Stimulated activated CD4-positive, alpha-beta T cell treated with anti-CD3 and anti-CD28 coated beads, Interleukin-4, amount 100 ng/mL, for 48 hours (primary cell): Measurements from ENCODE around the gene TIMP1.
A peak's percentile ranks its signal among the peaks of the same experiment; 100 is the strongest.

Experiments used
- DNase-seq, 2 donors: peaks; one replicate each; pipeline ENCODE4 v3.0.0-alpha.2; 2020; ENCODE audit warnings: low read depth in 2 of 2

Gene TIMP1

DNA sequence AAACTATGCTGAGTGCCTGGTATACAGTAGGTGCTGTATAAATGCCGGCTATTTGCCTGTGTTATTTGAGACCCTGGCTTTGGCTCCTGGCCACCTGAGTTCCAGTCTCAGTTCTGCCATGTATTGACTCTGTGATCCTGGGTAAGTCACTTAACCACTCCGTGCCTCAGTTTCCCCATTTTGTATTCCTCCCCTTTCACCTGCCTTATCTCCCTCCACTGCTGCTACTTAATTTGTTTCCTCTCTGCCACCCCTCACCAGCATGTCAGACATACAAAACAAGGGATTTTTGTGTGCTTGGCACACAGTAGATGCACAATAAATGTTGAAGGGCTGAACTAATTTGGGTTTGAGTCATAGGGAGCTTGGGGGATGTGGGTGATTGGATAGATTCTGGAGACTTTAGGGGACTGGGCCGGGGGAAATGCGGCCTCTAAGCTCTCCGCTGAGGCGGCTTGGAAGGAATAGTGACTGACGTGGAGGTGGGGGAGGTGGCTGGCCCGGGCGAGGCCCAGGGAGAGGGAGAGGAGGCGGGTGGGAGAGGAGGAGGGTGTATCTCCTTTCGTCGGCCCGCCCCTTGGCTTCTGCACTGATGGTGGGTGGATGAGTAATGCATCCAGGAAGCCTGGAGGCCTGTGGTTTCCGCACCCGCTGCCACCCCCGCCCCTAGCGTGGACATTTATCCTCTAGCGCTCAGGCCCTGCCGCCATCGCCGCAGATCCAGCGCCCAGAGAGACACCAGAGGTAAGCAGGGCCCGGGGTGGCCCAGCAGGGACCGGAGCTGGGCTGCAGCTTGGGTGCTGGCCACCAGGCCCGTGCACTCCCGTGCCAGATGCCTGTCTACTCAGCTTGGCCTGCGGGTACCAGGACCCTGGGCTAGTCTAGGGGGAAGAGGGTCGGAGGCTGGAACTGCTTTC, at the start of gene TIMP1:
Gene TIMP1, plus strand, starts transcription at position 706 of the 917 bp plus-strand sequence. CDS start 980 bp downstream, outside the sequence.
- DNase-seq: peak; percentile 64 to 80

DNA sequence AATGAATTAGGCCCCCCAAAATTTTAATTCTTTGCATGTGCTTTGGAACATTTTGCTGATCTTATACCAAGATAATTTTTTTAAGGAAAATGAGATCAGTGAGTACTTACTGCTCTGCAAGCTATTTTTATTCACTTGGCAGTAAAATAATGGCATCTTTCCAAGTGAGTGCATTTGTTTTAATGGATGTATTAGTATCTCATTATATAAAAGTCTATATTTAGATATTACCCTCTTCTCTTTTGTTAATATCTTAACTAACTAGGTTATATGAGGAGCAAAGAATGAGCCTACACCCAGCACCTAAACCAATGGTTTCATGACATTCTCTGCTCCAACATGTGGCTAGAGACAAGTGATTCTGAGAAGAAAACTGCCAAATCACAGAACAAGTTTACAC, 42.4 kb upstream of the TIMP1 start:
- DNase-seq: no peak

- no peak for DNase-seq
Measured at GRCh38 chrX:47540754-47541538, 41.3 kb upstream of the TIMP1 start.

DNA sequence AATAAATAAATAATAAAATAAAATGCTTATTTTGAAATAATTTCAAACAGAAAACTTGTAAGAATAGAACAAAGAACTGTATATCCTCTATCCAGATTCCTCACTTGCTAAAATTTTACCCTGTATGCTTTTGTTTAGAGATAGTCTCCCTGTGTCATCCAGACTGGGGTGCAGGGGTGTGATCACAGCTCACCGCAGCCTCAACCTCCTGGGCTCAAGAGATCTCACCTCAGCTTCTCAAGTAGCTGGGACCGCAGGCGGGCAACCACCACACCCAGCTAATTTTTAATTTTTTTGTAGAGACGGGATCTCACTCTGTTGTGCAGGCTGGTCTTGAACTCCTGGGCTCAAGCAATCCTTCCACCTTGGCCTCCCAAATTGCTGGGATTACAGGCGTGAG, 38.7 kb upstream of the TIMP1 start:
- DNase-seq: no peak

DNA sequence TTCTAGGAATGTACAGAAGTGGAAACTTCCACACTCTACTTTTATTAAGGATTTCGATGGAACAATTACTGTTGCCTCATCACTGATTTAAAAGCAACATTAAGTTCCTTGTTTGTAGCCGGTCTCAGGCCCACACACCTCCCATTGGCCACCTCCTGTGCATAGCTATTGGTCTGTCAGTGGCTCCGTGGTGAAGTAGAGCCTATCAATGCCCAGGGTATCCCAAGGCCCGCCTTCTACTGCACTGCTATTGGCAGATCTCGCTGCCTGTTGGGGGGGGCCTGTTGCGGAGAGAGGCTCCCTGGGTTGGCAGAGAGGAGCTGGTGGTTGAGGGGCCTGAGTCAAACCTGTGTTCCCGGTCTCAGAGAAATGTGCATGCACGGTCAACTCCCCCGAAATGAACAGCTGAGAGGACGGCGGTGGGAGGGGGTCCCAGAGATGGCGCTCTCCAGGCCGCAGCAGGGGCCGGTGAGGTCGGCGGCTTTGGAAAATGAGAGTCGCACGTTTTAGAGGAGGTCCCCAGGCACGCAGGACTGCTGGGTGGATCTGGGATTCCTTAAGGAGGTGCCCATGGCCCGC, 26.1 kb upstream of the TIMP1 start:
- DNase-seq: peak; percentile 63 to 77

- DNase-seq: no peak
Measured at GRCh38 chrX:47558436-47558835, 23.8 kb upstream of the TIMP1 start.

- no peak for DNase-seq
Measured at GRCh38 chrX:47560179-47560933, 21.9 kb upstream of the TIMP1 start.

- peak; percentile 90 to 93 for DNase-seq
Measured at GRCh38 chrX:47560934-47561658, 21.1 kb upstream of the TIMP1 start, which contains the start of gene ARAF. TSS of gene ARAF (plus strand) at chrX:47561205. CDS start at chrX:47562968, 1,763 bp downstream.

DNA sequence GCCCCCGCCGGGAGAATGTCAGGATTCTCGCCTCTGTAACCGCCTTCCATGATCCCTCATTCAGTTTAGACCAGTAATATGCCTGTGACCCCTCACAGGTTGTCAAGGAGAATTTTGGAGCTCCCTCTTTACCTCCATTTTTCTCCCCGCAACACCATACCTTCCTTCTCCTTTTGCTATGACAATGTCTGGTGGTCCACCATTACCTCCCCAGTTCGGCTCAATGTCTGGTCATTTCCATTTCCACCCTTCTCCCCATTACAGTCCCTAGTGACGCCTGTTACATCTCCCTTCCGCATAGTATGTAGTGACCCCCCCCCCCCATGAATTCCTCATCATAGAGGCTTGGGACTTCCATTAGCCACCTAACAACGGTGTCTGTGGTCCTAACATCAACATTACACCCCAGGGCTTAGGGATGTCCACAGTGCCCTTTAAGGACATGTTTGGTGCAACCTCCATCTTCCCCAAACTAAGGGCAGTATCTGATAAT, 20.5 kb upstream of the TIMP1 start:
- no peak for DNase-seq

GRCh38 chrX:47562615-47563243, 19.5 kb upstream of the TIMP1 start:
- peak in 1 of 2 donors; percentile 24 for DNase-seq

DNA sequence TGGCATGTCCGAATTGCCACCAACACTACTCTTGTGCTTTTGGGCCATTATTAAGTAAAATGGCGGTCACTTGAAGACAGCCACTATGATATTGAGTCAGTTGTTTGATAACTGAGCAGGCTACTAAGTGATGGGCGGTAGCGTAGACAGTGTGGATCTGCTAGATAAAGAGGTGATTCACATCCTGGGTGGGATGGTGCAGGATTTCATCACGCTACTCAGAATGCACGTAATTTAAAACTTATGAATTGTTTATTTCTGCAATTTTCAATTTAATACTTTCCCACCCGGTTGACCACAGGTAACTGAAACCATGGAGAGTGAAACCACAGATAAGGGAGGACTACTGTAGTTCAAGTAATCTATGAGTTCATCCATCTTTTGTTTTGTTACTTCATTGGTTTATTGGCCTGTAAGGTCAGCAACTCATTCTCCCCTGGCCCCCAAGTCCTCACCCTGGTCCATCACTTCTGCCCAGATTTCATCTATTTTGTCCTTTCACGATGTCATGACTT, 18.4 kb upstream of the TIMP1 start:
- no peak for DNase-seq

- no peak for DNase-seq
Measured at GRCh38 chrX:47564438-47565085, 17.7 kb upstream of the TIMP1 start.

DNA sequence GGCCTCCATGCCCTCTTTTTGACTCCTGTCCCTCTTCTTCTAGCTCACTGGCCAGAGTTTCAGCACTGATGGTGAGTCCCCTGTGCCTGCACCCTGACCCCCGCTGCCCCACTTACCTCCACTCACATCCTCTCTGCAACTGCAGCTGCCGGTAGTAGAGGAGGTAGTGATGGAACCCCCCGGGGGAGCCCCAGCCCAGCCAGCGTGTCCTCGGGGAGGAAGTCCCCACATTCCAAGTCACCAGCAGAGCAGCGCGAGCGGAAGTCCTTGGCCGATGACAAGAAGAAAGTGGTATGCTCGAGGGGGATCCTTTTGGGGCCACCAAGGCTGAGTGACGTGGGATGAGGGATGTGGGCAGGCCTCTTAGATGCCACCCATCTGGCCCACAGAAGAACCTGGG, 15.4 kb upstream of the TIMP1 start:
- DNase-seq: no peak

- DNase-seq: peak in 1 of 2 donors; percentile 27
Measured at GRCh38 chrX:47568656-47569295, 13.5 kb upstream of the TIMP1 start.

DNA sequence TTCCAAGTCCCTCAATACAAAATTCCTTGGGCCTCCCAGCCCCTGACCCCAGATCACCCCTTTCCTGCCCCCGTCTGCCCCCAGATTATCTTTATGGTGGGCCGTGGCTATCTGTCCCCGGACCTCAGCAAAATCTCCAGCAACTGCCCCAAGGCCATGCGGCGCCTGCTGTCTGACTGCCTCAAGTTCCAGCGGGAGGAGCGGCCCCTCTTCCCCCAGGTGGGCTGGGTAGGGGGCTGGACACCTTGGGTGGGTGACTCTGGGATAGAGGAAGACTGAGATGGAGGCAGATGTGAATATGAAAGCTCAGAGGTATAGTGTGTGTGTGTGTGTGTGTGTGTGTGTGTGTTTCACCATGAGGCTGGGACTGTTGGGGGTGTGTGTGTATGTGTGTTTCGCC, 11.4 kb upstream of the TIMP1 start:
- DNase-seq: no peak

DNA sequence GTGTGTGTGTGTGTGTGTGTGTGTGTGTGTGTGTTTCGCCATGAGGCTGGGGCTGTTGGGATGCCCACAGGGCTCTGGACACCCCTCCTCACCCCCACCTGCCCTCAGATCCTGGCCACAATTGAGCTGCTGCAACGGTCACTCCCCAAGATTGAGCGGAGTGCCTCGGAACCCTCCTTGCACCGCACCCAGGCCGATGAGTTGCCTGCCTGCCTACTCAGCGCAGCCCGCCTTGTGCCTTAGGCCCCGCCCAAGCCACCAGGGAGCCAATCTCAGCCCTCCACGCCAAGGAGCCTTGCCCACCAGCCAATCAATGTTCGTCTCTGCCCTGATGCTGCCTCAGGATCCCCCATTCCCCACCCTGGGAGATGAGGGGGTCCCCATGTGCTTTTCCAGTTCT, 11.0 kb upstream of the TIMP1 start:
- no peak for DNase-seq

DNA sequence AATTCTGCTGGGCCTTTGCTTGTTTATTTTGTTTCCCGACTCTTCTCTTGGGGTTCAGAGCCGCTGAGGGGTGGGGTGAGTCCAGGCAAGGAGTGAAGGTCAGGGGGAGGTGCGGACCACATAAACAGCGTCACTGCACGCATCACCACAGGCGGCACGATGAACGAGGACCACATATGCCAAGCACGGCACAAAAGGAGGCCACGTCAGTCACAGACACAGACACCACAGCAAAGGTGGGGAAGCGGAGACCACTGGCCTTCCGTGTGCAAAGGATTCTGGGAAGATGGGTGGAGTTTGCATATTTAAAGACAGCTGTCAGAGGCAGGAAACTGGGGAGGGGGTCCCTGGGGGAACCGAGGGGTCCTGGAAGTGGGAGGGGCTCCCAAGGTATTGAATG, 10.3 kb upstream of the TIMP1 start:
- no peak for DNase-seq

DNA sequence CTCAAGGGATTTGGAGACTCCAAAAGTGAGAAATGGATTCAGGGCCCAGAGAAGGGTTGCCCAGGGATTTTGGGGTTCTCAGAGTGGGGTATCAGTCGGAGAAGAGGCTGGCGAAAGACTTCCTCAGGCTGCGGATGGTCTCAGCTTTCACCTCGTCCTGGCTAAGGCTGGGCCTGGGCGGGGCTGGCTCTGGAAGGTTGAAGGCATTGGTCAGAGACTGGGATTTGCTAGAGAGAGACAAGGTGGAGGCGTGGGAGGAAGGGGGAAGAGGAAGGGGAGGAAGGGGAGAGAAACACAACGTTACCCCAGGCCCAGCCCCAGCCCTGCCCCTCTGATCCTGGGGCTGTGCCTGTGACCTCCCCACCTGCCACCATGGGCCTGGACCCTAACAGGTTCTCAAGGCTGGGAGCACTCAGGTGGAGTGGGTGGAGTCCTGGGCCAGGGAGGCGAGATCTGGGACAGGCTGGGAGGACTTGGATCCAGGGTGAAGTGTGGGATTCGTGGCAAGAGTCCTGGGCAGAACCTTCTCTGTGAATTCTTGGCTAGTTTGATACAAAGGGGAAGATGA, 9.4 kb upstream of the TIMP1 start:
- DNase-seq: no peak
